AG09309 (cell line): ENCODE measurements around the gene TMEM217.
"Not testable (repeated sequence)": the region's sequence is repeated elsewhere in the genome, so short reads cannot be mapped to it uniquely, and the experiment has no call there.

ENCODE experiments used
- DNase-seq: peaks from one replicate; pipeline ENCODE4 v3.0.0-alpha.2; 2010; ENCODE audit warnings: low read depth
- H3K4me3 ChIP-seq: 2 replicates; pipeline ENCODE4 v1.5.1; 2011; ENCODE audit warnings: mild to moderate bottlenecking, low read depth, low read length, moderate library complexity; ENCODE audit not compliant: control insufficient read depth
- TF ChIP-seq, protein P1 (sequence below): IDR thresholded peaks from 2 replicates; pipeline ENCODE4 v1.5.1; 2011; ENCODE audit warnings: mild to moderate bottlenecking, low read depth, low read length, inconsistent platforms; ENCODE audit not compliant: insufficient read depth, control insufficient read depth; ENCODE audit errors: missing control alignments

Gene TMEM217

DNA sequence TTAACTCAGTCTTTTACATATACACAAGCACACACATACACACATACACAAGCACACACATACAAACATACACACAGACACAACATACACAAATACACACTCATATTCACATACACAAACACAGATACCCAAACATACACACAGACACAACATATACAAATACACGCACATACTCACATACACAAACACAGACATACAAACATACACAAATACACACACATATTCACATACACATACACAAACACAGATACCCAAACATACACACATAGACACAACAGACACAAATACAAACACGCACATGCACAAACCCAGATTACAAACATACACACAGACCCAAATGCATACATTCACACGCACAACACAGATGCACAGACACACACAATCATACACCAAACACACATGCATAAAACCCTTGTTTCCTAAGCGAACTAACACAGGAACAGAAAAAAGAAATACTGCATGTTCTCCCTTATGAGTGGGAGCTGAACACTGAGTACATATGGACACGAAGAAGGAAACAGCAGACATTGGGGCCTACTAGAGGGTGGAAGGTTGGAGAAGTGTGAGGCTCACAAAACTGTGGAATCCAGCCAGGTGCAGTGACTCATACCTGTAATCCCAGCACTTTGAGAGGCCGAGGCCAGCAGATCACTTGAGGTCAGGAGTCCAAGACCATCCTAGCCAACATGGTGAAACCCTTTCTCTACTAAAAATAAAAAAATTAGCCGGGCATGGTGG is 53.8 kb downstream of the TMEM217 start:
- DNase-seq: no peak
- H3K4me3 ChIP-seq: no peak overlapping the region
- TF ChIP-seq, protein P1, sequence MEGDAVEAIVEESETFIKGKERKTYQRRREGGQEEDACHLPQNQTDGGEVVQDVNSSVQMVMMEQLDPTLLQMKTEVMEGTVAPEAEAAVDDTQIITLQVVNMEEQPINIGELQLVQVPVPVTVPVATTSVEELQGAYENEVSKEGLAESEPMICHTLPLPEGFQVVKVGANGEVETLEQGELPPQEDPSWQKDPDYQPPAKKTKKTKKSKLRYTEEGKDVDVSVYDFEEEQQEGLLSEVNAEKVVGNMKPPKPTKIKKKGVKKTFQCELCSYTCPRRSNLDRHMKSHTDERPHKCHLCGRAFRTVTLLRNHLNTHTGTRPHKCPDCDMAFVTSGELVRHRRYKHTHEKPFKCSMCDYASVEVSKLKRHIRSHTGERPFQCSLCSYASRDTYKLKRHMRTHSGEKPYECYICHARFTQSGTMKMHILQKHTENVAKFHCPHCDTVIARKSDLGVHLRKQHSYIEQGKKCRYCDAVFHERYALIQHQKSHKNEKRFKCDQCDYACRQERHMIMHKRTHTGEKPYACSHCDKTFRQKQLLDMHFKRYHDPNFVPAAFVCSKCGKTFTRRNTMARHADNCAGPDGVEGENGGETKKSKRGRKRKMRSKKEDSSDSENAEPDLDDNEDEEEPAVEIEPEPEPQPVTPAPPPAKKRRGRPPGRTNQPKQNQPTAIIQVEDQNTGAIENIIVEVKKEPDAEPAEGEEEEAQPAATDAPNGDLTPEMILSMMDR: no peak

DNA sequence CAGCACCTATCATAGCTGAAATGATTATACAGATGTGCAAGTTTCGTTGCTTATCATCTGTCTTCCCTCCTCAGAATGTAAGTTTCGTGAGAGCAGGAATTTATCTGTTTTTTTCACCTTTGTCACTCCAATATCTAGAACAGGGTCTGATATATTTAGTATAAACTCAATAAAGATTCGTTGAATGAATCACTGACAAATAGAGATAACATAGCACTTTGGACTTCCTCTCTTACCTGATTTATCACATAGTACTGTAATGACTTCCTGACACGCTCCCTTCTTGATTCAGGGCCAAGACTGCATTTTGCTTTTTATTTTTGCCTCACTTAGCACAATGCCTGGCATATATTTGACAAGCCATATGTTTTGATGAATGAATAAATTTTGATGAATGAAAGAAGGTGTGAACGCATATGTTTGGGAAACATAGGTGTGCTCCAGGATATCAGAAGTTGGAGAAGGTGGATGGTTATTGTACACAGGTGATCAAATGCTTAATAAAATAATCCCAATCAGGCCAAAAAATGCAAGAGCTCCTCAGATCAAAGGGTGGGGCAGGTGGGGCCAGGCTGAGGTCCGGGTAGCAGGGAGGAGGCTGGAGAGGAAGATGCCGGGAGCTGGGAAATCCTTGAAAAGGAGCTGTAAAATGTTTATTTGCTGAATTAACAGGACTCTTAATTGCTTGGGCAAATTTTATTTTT is 55.0 kb downstream of the TMEM217 start:
- TF ChIP-seq, protein P1: no peak
- no peak overlapping the region for H3K4me3 ChIP-seq
- DNase-seq: no peak

DNA sequence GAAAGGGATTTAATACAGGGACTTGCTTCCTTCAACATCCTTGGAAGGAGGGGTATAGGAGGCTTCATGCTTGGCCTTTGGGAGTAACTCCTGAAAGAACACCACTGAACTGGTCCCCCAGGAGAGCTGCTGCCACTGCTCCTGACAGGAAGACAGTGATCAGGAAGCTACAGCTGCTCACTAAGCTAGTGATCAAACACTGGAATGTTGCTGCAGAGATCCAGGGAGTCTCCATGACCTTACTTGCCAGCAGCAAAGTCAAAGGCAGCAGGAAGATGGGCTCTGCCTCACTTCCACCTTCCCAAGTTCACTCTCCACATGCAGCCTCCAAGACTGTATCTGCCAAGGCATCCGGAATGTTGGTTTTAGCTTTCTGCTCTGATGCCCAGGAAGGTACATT is 56.2 kb downstream of the TMEM217 start:
- TF ChIP-seq, protein P1: no peak
- no peak overlapping the region for H3K4me3 ChIP-seq
- DNase-seq: no peak

DNA sequence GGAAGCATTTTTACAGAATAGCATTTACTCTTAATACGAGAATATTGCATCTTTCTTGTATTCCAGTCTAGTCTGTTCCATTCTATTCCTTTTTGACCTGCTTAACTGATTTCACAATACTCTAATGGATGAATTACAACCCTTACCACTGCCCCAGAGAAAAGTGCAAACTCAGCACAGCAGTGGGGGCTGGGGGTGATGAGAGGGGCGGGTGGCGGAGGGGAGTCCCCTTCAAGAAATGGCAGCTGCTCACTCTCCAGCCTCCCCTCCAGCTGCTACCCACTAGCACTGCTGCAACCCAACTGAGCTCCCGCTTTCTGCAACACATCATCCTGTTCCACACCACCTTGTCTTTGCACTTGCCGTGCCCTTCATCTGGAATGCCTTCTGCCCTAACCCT is 57.9 kb downstream of the TMEM217 start:
- TF ChIP-seq, protein P1: no peak
- no peak for DNase-seq
- no peak overlapping the region for H3K4me3 ChIP-seq

DNA sequence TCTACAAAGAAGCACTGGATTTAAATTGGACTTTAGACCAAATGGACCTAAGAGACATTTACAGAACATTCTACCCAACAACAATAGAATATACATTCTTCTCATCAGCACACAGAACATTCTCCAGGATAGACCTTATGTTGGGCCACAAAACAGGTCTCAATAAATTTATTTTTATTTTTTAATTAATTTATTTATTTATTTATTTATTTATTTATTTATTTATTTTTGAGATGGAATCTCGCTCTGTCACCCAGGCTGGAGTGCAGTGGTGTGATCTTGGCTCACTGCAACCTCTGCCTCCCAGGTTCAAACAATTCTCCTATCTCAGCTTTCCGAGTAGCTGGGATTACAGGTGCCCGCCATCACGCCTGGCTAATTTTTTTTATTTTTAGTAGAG is 61.5 kb downstream of the TMEM217 start:
- not testable (repeated sequence) for H3K4me3 ChIP-seq

DNA sequence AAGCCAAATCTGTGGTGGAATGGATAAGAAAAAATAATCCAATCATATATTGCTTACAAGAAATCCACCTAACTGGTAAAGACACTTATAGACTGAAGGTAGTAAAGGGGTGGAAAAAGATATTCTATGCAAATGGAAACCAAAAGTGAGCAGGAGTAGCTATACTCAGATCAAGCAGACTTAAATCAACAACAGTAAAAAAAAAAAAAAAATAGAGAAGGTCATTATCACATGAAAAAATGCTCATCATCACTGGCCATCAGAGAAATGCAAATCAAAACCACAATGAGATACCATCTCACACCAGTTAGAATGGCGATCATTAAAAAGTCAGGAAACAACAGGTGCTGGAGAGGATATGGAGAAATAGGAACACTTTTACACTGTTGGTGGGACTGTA is 63.1 kb downstream of the TMEM217 start:
- H3K4me3 ChIP-seq, DNase-seq: not testable (repeated sequence)

More for the DNA sequence above, 61.5 kb downstream of the TMEM217 start:
- not testable (repeated sequence) for DNase-seq

DNA sequence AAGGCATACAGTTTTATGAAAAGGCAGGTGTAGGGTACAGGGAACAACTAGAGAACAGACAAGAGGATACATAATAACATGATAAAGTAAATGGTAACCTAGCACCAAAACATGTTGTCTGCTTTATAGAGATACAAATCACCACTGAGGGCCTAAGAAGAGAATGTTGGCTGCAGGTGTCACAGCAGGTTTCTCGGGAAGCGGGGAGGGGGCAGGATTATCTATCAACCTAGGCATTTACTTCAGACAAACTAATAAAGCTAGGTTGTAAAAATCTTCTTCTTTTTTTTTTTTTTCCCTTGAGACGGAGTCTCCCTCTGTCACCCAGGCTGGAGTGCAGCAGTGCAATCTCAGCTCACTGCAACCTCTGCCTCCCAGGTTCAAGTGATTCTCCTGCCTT is 65.3 kb downstream of the TMEM217 start:
- TF ChIP-seq, protein P1: no peak
- H3K4me3 ChIP-seq: no peak overlapping the region
- DNase-seq: no peak
